Measurements from ENCODE around the gene KIAA0586.
"Not testable (repeated sequence)": the region's sequence is repeated elsewhere in the genome, so short reads cannot be mapped to it uniquely, and the experiment has no call there.

Gene KIAA0586

GRCh38 chr14:58427281-58428117 is at the start of gene KIAA0586, which contains the start of gene TIMM9:
KIAA0586 (plus strand) TSS chr14:58427719; CDS start chr14:58428265, 546 bp downstream.
TIMM9 (minus strand) TSS chr14:58427531; CDS start chr14:58411945, 15,586 bp downstream.
- DNase-seq (ENCODE audit: low read depth): peak; percentile 98

DNA sequence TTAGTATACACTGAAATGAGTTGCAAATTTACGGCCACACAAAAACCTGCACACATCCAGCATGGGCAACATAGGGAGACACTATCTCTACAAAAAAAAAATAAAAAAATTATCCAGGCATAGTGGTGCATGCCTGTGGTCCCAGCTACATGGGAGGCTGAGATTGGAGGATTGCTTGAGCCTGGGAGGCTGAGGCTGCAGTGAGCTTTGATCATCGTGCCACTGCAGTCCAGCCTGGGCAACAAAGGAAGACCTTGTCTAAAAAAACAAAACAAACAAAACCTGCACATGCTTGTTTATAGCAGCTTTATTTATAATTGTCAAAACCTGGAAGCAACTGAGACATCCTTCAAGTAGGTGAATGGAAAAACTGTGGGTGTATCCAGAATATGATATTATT is 36.7 kb upstream of the KIAA0586 start:
- no peak for DNase-seq (ENCODE audit: low read depth)

GRCh38 chr14:58395562-58395811 is 32.0 kb upstream of the KIAA0586 start:
- no peak for DNase-seq (ENCODE audit: low read depth)

GRCh38 chr14:58395812-58396788 is 31.4 kb upstream of the KIAA0586 start, which contains the start of gene TOMM20L:
TOMM20L (plus strand) TSS chr14:58395930; CDS start chr14:58395958, 28 bp downstream.
- DNase-seq (ENCODE audit: low read depth): peak; percentile 76

DNA sequence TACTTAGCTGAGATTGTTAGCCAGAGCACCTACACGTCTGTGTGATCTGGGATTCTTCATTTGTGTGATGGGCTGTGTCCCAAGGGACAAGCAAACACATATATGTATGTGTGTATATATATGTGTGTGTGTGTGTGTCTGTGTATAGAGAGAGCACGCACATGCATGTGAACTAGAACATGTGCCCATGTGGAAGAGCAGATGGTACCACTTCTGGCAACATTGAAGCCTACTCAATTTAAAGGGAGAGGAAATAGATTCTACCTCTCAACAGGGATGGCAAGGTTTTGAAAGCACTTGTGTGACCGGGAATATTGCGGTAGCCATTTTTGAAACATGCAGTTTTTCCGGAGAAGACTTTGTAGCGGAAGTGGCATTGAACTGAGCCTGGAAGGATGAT is 30.4 kb upstream of the KIAA0586 start:
- DNase-seq (ENCODE audit: low read depth): no peak

GRCh38 chr14:58398495-58398894 is 29.0 kb upstream of the KIAA0586 start:
- DNase-seq (ENCODE audit: low read depth): no peak

DNA sequence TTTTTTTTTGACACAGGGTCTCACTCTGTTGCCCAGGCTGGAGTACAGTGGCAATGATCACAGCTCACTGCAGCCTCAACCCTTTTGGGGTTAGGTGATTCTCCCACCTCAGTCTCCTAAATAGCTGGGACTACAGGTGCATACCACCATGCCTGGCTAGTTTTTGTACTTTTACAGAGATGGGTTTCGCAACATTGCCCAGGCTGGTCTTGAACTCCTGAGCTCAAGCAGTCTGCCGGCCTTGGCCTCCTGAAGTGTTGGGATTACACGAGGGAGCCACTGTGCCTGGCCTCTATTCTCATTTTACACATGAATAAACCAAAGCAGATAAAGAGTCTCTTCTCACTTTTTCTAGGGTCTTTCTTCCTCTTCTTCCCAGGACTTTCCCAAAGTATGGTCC is 28.6 kb upstream of the KIAA0586 start:
- no peak for DNase-seq (ENCODE audit: low read depth)

GRCh38 chr14:58401587-58401986 is 25.9 kb upstream of the KIAA0586 start:
- no peak for DNase-seq (ENCODE audit: low read depth)

GRCh38 chr14:58408681-58409215 is 18.8 kb upstream of the KIAA0586 start:
- no peak for DNase-seq (ENCODE audit: low read depth)

DNA sequence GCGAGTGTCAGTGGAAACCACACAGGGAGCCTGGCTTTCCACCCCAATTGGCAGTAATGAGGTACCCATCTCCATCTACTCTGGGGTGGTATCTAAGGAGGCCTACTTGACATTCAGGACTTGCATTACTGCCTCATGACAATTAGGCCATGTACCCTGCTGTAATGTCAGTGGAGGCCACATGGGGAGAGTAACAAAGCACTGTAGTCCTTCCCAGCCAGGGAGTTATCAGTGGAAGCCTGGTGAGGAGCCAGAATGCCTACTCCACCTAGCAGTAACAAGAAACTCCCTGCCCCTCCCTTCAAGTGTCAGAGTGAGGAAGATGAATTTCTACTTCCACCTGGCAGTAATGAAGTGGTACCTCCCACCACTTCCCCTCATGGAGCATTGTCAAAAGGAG is 12.7 kb upstream of the KIAA0586 start:
- no peak for DNase-seq (ENCODE audit: low read depth)

GRCh38 chr14:58415636-58416547 is 11.6 kb upstream of the KIAA0586 start:
- DNase-seq (ENCODE audit: low read depth): no peak

DNA sequence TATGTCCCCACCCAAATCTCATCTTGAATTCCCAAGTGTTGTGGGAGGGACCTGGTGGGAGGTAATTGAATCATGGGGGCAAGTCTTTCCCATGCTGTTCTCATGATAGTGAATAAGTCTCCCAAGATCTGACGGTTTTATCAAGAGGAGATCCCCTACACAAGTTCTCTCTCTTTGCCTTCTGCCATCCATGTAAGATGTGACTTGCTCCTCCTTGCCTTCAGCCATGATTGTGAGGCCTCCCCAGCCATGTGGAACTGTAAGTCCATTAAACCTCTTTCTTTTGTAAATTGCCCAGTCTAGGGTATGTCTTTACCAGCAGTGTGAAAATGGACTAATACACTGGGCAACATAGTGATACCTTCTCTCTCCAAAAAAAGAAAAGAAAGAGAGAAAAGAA is 10.6 kb upstream of the KIAA0586 start:
- not testable (repeated sequence) for DNase-seq (ENCODE audit: low read depth)

GRCh38 chr14:58426670-58427280 is 744 bp upstream of the KIAA0586 start:
- peak; percentile 67 for DNase-seq (ENCODE audit: low read depth)

- DNase-seq (ENCODE audit: low read depth): peak; percentile 65
Observed at GRCh38 chr14:58428118-58428683, 682 bp downstream of the KIAA0586 start.

GRCh38 chr14:58430156-58430555 is 2.6 kb downstream of the KIAA0586 start:
- DNase-seq (ENCODE audit: low read depth): peak; percentile 25

DNA sequence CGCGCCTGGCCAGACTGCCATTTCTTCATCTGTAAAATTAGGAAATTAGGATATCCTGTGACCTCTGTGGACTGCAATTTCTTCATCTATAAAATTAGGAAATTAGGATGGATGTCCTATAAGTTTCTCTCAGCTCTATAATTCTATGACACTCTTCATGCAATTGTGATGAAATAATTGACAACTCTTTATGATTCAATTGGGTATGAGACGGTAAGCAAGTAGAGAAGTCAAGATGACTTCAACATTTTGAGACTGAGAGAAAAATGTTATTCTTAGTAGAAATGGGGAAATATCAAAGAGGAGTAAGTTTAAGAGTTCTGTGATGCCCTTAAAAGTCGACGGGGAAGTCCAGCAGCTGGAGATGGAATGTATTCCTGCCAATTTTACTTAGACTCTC is 12.0 kb downstream of the KIAA0586 start:
- no peak for DNase-seq (ENCODE audit: low read depth)

- no peak for DNase-seq (ENCODE audit: low read depth)
Observed at GRCh38 chr14:58444627-58445026, 17.1 kb downstream of the KIAA0586 start.

GRCh38 chr14:58455593-58456265 is 28.2 kb downstream of the KIAA0586 start:
- DNase-seq (ENCODE audit: low read depth): peak; percentile 69

DNA sequence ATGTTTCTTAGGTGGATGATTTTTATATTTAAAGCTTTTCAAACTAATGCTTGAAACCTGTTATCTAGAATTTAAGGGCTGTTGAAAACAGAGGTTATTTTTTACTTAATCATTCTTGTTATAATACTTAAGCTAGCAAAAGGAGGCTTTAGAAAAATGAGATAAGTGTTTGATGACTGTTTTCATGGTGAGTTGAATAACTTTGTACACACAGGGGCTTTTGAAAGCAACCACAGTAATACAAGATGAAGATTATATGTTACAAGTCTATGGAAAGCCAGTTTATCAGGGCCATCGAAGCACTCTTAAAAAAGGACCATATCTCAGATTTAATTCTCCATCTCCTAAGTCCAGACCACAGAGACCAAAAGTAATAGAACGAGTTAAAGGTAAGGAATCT is 33.3 kb downstream of the KIAA0586 start:
- no peak for DNase-seq (ENCODE audit: low read depth)

- DNase-seq (ENCODE audit: low read depth): no peak
Observed at GRCh38 chr14:58463147-58463546, 35.6 kb downstream of the KIAA0586 start.

Measured in EH (cell line).